KG1 (cell line): ENCODE results near the gene CAPZB.
"Not testable (repeated sequence)": the region's sequence is repeated elsewhere in the genome, so short reads cannot be mapped to it uniquely, and the experiment has no call there.

Experiments
- DNase-seq: peaks from one replicate; lab custom pipeline; 2025; lab: John Stamatoyannopoulos, UW

CAPZB gene

GRCh38 chr1:19497443-19497842 is 12.1 kb upstream of the CAPZB start:
- DNase-seq = not testable (repeated sequence)

GRCh38 chr1:19496527-19496874 is 11.2 kb upstream of the CAPZB start:
- no peak for DNase-seq

GRCh38 chr1:19495799-19496526 is 10.6 kb upstream of the CAPZB start:
- no peak for DNase-seq

GRCh38 chr1:19495000-19495656 is 9.8 kb upstream of the CAPZB start:
- DNase-seq = no peak

- no peak for DNase-seq
Observed at GRCh38 chr1:19493547-19493946, 8.2 kb upstream of the CAPZB start.

GRCh38 chr1:19489996-19490395 is 4.7 kb upstream of the CAPZB start:
- no peak for DNase-seq

GRCh38 chr1:19488136-19488535 is 2.8 kb upstream of the CAPZB start:
- no peak for DNase-seq

DNA sequence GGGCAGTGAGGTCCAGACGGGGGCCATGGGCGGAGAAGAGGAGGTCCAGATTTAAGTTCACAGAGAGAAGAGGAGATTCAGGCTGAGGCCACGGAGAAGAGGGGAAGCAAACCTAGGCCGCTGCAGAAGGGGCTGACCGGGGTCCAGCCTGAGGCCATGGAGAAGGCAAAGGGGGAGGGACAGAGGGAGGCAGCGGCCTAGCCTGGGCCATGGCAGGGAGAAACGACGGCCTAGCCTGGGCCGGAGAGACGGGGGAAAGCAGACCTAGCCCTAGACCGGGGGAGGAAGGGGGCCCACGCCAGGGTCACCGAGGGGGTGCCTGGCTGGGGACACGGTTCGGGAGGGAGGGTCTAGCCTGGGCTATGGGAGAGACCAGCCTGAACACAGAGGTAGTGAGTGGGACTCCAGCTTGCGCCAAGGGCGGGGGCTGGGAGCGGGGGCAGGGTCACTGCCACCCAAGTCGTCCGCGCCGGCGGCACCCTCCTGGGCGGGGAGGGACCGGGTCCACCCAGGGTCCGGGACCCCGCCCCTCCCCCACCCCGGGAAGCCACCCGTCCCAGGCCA is 459 bp downstream of the CAPZB start:
- DNase-seq = no peak

DNA sequence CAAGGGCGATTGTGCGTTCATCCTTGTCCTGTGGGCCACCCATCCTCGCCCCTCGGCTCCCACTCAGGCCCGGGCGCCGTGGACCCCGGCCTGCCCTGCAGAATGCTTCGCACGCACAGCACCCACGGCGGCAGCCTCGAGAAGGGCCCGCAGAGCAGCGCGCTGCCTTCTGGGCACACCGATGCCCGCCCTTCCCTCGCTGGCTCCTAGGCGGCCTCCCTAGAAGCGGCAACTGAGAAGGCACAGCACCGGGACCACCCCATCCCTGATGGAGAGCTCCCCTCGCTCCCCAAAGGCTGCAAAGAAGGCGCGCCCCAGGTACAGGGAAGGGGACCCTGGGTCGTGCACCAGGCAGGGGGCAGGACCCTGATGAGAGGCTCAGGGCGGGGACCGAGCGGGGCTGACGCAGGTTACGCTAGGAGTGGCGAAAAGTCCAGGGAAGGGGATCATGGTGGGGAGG is 971 bp downstream of the CAPZB start:
- no peak for DNase-seq

DNA sequence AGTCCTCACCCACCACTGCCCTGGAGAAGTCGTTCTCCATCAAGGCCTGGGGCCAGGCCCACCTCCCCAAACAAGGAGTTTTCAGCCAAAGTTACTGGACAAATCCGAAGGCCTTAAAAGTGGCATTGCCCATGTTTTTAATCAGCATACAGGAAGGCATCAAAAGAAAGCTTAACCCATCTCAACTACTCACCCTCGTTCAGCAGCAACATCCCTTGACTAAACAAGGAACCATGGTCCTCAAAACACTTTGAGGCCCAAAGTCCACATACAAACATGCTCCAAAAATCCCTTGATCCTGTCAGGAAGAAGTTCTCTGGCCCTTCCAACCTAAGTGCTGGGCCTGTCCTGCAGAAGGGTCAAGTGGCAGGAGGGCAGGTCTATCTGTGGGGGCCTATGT is 1.6 kb downstream of the CAPZB start:
- no peak for DNase-seq

DNA sequence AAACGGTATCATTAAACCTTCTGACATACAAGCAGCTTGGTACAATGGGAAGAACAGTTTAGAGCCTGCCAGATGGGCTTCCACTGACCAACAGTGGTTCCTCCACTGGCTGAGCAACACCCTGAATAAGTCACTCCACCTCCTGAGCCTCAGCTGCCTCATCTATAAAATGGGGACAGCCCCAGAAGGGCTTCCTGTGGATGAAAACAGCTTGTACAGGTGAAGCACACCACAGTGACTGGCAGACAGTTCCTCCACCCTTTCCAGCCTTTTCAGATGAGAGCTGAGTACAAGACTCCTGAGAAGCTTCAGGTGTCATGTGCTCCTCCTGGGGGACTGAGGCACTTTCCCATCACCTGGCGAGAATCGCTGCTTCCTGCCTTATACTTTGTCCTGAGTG is 2.1 kb downstream of the CAPZB start:
- DNase-seq = no peak

- no peak for DNase-seq
Observed at GRCh38 chr1:19481826-19482398, 3.4 kb downstream of the CAPZB start.

GRCh38 chr1:19480282-19480681 is 5.1 kb downstream of the CAPZB start:
- DNase-seq = no peak

GRCh38 chr1:19479351-19480120 is 5.8 kb downstream of the CAPZB start:
- peak; percentile 40 for DNase-seq

DNA sequence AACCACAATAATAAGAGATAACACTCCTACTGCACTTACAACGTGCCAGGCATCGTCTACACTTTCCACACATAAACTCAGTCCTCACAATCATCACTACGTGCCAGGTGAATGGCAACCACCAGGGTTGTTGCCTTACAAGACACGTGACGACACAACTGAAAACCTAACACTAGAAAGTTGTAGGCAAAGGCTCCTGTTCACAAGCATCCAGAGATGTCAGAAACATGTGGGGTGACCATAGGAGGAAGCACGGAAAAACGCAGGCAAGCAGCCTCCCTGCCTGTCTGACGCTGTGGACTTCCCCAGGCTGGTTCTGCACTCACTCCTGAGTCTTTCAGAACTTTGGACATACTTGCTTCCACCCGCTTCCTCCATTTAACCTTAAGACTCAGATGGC is 7.0 kb downstream of the CAPZB start:
- no peak for DNase-seq

- DNase-seq = peak; percentile 68
Observed at GRCh38 chr1:19477284-19478249, 7.8 kb downstream of the CAPZB start.

GRCh38 chr1:19476450-19477190 is 8.7 kb downstream of the CAPZB start:
- peak; percentile 61 for DNase-seq

- DNase-seq = no peak
Observed at GRCh38 chr1:19475296-19475695, 10.0 kb downstream of the CAPZB start.

- no peak for DNase-seq
Observed at GRCh38 chr1:19472174-19472573, 13.2 kb downstream of the CAPZB start.

DNA sequence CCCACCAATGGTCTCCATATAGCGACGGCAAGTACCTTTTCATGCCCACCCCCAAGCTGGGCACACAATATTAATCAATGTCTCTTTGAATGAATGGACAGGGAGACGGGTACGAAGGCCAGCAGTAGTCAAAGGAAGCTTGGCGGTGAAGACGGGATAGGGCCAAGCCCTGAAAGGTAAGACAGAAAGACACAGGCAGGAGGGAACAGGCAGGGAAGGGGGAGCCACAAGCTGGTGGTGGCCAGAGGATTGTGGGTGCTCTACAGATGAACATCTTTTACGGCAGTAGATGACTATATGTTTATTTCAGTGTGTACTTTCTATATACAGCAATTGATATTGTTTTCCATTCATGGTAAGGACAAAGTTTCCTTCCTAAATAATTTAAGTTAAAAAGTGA is 16.3 kb downstream of the CAPZB start:
- no peak for DNase-seq
